ENCODE results near the gene GOSR1.
"Not testable (repeated sequence)": the region's sequence is repeated elsewhere in the genome, so short reads cannot be mapped to it uniquely, and the experiment has no call there.

GOSR1 gene

DNA sequence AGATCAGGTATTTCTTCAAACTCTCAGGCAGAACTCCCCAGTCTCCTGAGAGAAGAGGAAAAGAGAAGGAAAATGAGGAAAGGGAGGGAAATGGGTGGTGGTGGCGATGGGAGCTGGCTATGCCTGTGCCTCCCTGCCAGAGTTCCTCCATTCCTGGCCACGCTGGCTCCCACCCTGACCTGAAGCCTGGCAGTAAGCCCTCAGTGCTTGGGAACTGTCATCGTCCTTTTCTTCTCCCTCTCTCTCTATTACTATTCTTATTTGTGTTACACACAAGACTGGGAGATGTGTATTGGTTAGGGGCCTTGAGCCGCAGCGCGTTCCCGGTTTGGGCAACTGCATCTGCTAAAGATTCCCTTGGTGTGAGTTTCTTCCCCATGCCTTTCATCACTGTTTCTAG, 44.6 kb downstream of the GOSR1 start:
- no peaks in the 10 kb centered on the region for H3K27me3 ChIP-seq (ENCODE audit: control insufficient read depth, insufficient read depth, low read length, poor library complexity, severe bottlenecking)
- H3K36me3 ChIP-seq (ENCODE audit: control insufficient read depth, insufficient read depth, low read length) = peaks cover 22% of the 10 kb centered on the region
- H3K27ac ChIP-seq (ENCODE audit: insufficient read depth, low read depth, low read length, poor library complexity, severe bottlenecking) = no peak overlapping the region
- WGBS, 2 experiments = 90 to 98% methylated on average over 6 to 7 of the region's 7 CpGs
- no peak overlapping the region for H3K4me3 ChIP-seq (ENCODE audit: insufficient read depth, low read depth, low read length)
- no peaks in the 10 kb centered on the region for H3K9me3 ChIP-seq (ENCODE audit: control insufficient read depth, low read length)
- H3K4me1 ChIP-seq (ENCODE audit: control insufficient read depth, insufficient read depth, low read length) = no peaks in the 10 kb centered on the region

DNA sequence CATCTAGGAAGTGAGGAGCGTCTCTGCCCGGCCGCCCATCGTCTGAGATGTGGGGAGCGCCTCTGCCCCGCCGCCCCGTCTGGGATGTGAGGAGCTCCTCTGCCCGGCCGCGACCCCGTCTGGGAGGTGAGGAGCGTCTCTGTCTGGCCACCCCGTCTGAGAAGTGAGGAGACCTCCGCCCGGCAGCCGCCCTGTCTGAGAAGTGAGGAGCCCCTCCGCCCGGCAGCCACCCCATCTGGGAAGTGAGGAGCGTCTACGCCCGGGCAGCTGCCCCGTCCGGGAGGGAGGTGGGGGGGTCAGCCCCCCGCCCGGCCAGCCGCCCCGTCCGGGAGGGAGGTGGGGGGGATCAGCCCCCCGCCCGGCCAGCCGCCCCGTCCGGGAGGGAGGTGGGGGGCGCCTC, 46.0 kb downstream of the GOSR1 start:
- H3K9me3 ChIP-seq (ENCODE audit: control insufficient read depth, low read length); H3K27me3 ChIP-seq (ENCODE audit: control insufficient read depth, insufficient read depth, low read length, poor library complexity, severe bottlenecking); H3K4me3 ChIP-seq (ENCODE audit: insufficient read depth, low read depth, low read length); H3K4me1 ChIP-seq (ENCODE audit: control insufficient read depth, insufficient read depth, low read length); H3K27ac ChIP-seq (ENCODE audit: insufficient read depth, low read depth, low read length, poor library complexity, severe bottlenecking): not testable (repeated sequence)
- WGBS, 2 experiments = 97% methylated on average over 34 to 35 of the region's 35 CpGs
- H3K36me3 ChIP-seq (ENCODE audit: control insufficient read depth, insufficient read depth, low read length) = peaks cover 22% of the 10 kb centered on the region

- H3K4me1 ChIP-seq (ENCODE audit: control insufficient read depth, insufficient read depth, low read length) = no peaks in the 10 kb centered on the region
- H3K4me3 ChIP-seq (ENCODE audit: insufficient read depth, low read depth, low read length) = no peak overlapping the region
- no peak overlapping the region for H3K27ac ChIP-seq (ENCODE audit: insufficient read depth, low read depth, low read length, poor library complexity, severe bottlenecking)
- H3K36me3 ChIP-seq (ENCODE audit: control insufficient read depth, insufficient read depth, low read length) = peaks cover 22% of the 10 kb centered on the region
- H3K27me3 ChIP-seq (ENCODE audit: control insufficient read depth, insufficient read depth, low read length, poor library complexity, severe bottlenecking) = no peaks in the 10 kb centered on the region
- 92 to 95% methylated on average over 3 of the region's 3 CpGs for WGBS, 2 experiments
- H3K9me3 ChIP-seq (ENCODE audit: control insufficient read depth, low read length) = no peaks in the 10 kb centered on the region
These were observed 47.6 kb downstream of the GOSR1 start for GRCh38 chr17:30524847-30525246.

- no peaks in the 10 kb centered on the region for H3K9me3 ChIP-seq (ENCODE audit: control insufficient read depth, low read length)
- H3K27ac ChIP-seq (ENCODE audit: insufficient read depth, low read depth, low read length, poor library complexity, severe bottlenecking) = no peak overlapping the region
- no peaks in the 10 kb centered on the region for H3K4me1 ChIP-seq (ENCODE audit: control insufficient read depth, insufficient read depth, low read length)
- 96% methylated on average over 2 of the region's 2 CpGs for WGBS, 2 experiments
- no peaks in the 10 kb centered on the region for H3K27me3 ChIP-seq (ENCODE audit: control insufficient read depth, insufficient read depth, low read length, poor library complexity, severe bottlenecking)
- H3K36me3 ChIP-seq (ENCODE audit: control insufficient read depth, insufficient read depth, low read length) = peaks cover 15% of the 10 kb centered on the region
- H3K4me3 ChIP-seq (ENCODE audit: insufficient read depth, low read depth, low read length) = no peak overlapping the region
These were observed 49.2 kb downstream of the GOSR1 start for GRCh38 chr17:30526401-30526800.

DNA sequence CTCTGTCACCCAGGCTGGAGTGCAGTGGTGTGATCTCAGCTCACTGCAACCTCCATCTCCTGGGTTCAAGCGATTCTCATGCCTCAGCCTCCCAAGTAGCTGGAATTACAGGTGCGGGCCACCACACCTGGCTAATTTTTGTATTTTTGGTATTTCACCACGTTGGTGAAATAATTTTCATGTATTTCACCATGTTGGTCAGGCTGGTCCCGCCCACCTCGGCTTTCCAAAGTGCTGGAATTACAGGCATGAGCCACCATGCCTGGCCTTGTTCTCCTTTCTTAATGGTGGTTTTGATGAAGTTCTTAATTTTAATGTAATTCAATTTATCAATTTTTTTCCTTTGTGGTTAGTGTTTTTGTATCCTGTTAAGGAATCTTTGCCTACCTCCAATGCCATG, 51.5 kb downstream of the GOSR1 start:
- not testable (repeated sequence) for H3K4me3 ChIP-seq (ENCODE audit: insufficient read depth, low read depth, low read length); H3K9me3 ChIP-seq (ENCODE audit: control insufficient read depth, low read length); H3K27me3 ChIP-seq (ENCODE audit: control insufficient read depth, insufficient read depth, low read length, poor library complexity, severe bottlenecking); H3K27ac ChIP-seq (ENCODE audit: insufficient read depth, low read depth, low read length, poor library complexity, severe bottlenecking); H3K36me3 ChIP-seq (ENCODE audit: control insufficient read depth, insufficient read depth, low read length); H3K4me1 ChIP-seq (ENCODE audit: control insufficient read depth, insufficient read depth, low read length)
- WGBS, 2 experiments = 90 to 93% methylated on average over 5 of the region's 5 CpGs

DNA sequence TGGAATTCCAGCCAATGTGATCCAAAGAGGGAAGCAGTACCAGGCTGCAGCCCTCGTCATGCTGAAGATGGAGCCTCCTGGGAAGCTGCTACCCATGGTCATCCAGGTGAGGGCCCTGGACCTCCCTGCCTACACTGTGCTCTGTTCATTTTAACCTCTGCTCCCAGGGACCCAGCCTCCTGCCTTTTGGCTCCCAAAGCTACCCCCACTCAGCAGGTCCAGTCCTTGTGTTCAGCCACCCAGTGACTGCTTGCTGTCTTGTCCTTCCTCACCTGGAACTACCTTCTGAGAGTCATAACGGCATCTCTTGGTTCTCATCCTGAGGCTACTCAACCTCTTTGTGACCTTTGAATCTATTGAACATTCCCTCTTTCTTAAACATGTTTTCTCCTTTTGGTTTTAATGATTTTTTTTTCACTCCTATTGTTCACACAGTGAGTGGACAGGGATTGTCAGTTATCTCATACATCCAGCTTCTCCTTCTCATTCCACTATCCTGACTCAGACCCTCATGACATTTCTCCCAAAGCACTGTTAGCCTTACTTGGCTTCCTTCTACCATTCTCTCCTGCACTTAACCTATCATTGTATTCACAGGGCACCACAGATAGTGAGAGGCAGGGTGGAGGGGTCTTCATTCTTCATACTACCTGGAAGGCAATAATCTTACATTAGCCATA, 53.3 kb downstream of the GOSR1 start:
- Histone ChIP-seq H3K27ac (ENCODE audit: insufficient read depth, low read depth, low read length, poor library complexity, severe bottlenecking) (no peak overlapping the region), H3K4me3 (ENCODE audit: insufficient read depth, low read depth, low read length) (no peak overlapping the region), H3K9me3 (ENCODE audit: control insufficient read depth, low read length) (no peaks in the 10 kb centered on the region), H3K27me3 (ENCODE audit: control insufficient read depth, insufficient read depth, low read length, poor library complexity, severe bottlenecking) (no peaks in the 10 kb centered on the region), H3K36me3 (ENCODE audit: control insufficient read depth, insufficient read depth, low read length) (no peaks in the 10 kb centered on the region), H3K4me1 (ENCODE audit: control insufficient read depth, insufficient read depth, low read length) (no peaks in the 10 kb centered on the region)
- 91 to 93% methylated on average over 2 of the region's 2 CpGs for WGBS, 2 experiments

DNA sequence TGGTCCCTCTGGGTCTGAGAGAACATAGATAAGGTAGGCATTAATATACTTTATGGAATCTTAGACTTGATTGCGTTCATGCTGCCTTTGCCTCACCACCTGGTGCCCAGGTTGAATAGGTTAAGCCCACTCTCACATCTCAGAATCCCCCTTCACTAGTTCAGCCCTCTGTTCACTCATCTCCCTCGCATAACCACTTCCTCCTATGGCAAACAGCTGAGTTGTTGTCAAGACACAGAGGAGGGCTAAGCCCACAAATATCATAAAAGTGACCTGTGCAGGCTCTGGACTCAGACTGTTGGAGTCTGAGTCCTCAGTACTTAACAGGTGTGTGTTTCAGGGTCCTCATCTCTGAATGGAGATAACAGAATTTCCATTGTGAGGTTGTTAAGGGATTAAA, 55.7 kb downstream of the GOSR1 start:
- 85 to 98% methylated on average over 2 of the region's 2 CpGs for WGBS, 2 experiments
- Histone ChIP-seq H3K9me3 (ENCODE audit: control insufficient read depth, low read length) (no peaks in the 10 kb centered on the region), H3K4me3 (ENCODE audit: insufficient read depth, low read depth, low read length) (no peak overlapping the region), H3K27ac (ENCODE audit: insufficient read depth, low read depth, low read length, poor library complexity, severe bottlenecking) (no peak overlapping the region), H3K36me3 (ENCODE audit: control insufficient read depth, insufficient read depth, low read length) (no peaks in the 10 kb centered on the region), H3K27me3 (ENCODE audit: control insufficient read depth, insufficient read depth, low read length, poor library complexity, severe bottlenecking) (no peaks in the 10 kb centered on the region), H3K4me1 (ENCODE audit: control insufficient read depth, insufficient read depth, low read length) (no peaks in the 10 kb centered on the region)

DNA sequence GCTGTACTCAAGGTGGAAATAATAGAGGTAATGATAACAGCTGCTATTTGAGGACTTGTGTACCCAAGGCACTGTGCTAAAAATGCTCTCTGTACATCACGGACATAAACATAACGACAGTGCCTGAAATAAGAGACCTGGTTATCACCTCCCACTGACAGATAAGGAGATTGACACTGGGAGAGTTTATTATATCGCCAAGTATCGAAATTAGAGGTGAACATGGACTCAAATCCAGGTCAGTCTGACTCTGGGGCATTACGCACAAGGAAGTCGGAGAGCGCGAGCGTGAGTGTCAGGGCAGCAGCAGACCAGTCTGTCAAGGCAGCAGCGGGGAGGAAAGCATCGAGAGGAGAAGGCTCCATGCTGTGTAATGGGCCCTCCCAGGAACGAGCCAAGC, 57.1 kb downstream of the GOSR1 start:
- H3K4me1 ChIP-seq (ENCODE audit: control insufficient read depth, insufficient read depth, low read length) = no peaks in the 10 kb centered on the region
- no peak overlapping the region for H3K4me3 ChIP-seq (ENCODE audit: insufficient read depth, low read depth, low read length)
- 91 to 95% methylated on average over 12 of the region's 12 CpGs for WGBS, 2 experiments
- H3K27ac ChIP-seq (ENCODE audit: insufficient read depth, low read depth, low read length, poor library complexity, severe bottlenecking) = no peak overlapping the region
- no peaks in the 10 kb centered on the region for H3K9me3 ChIP-seq (ENCODE audit: control insufficient read depth, low read length)
- no peaks in the 10 kb centered on the region for H3K27me3 ChIP-seq (ENCODE audit: control insufficient read depth, insufficient read depth, low read length, poor library complexity, severe bottlenecking)
- no peaks in the 10 kb centered on the region for H3K36me3 ChIP-seq (ENCODE audit: control insufficient read depth, insufficient read depth, low read length)

DNA sequence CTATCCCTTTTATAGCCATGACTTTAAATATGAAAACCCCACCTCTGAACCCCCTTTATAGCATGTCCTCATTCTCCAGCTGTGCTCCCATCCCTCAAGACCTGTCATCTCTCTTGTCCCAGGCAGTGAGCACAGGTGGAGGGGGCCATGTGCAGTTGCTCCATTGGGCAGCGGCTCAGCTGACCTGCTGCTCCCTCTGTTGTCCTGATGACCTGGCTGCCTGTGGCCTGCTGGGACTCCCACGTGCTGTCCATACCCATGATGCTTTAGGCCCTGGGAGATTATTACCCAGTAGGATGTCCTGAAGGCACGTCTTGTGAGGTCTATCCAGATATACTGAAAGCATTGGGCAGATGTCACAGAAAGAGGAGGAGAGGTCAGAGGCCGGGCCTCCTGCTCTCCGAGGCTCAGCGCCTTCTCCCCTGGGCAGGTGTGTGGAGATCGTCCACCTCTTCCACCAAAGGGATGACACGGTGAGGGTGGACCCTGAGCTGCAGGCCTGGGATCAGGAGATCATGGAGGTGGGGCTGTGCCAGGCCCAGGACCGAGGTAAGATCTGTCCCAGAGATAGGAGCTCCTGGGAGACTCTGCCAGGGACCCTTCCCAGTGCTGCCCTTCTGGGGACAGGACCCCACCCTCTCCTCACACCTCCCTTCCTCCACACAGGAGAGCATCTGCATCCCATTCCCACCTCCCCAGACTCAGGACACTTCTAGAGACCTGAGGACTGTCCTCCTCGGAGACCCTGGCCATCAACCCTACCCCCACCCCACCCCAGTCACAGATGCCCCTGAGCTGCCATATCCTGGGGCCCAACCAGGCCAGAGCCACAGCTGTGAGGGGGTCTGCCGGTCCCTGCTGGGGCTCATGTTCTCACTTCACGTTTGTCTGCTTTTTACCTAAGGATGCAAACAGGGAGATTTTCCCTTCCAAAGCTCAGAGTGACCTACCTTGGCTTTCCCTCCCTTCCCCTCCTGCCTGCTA, 58.0 kb downstream of the GOSR1 start:
- WGBS, 2 experiments = 90 to 93% methylated on average over 12 of the region's 12 CpGs
- no peaks in the 10 kb centered on the region for H3K27me3 ChIP-seq (ENCODE audit: control insufficient read depth, insufficient read depth, low read length, poor library complexity, severe bottlenecking)
- H3K27ac ChIP-seq (ENCODE audit: insufficient read depth, low read depth, low read length, poor library complexity, severe bottlenecking) = no peak overlapping the region

DNA sequence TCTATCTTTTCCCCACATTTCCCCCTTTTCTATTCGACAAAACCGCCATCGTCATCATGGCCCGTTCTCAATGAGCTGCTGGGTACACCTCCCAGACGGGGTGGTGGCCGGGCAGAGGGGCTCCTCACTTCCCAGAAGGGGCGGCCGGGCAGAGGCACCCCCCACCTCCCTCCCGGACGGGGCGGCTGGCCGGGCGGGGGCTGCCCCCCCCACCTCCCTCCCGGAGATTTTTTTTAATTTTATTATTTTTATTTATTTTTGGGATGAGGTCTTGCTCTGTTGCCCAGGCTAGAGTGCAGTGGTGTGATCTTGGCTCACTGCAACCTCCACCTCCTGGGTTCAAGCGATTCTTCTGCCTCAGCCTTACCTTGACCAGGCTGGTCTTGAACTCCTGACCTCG, 59.6 kb downstream of the GOSR1 start:
- not testable (repeated sequence) for H3K27ac ChIP-seq (ENCODE audit: insufficient read depth, low read depth, low read length, poor library complexity, severe bottlenecking); H3K4me3 ChIP-seq (ENCODE audit: insufficient read depth, low read depth, low read length); H3K36me3 ChIP-seq (ENCODE audit: control insufficient read depth, insufficient read depth, low read length); H3K27me3 ChIP-seq (ENCODE audit: control insufficient read depth, insufficient read depth, low read length, poor library complexity, severe bottlenecking); H3K9me3 ChIP-seq (ENCODE audit: control insufficient read depth, low read length); H3K4me1 ChIP-seq (ENCODE audit: control insufficient read depth, insufficient read depth, low read length)
- WGBS, 2 experiments = 91 to 96% methylated on average over 10 to 16 of the region's 16 CpGs

More for the DNA sequence above, 58.0 kb downstream of the GOSR1 start:
- no peak overlapping the region for H3K4me3 ChIP-seq (ENCODE audit: insufficient read depth, low read depth, low read length)
- no peaks in the 10 kb centered on the region for H3K4me1 ChIP-seq (ENCODE audit: control insufficient read depth, insufficient read depth, low read length)
- H3K36me3 ChIP-seq (ENCODE audit: control insufficient read depth, insufficient read depth, low read length) = no peaks in the 10 kb centered on the region
- H3K9me3 ChIP-seq (ENCODE audit: control insufficient read depth, low read length) = no peaks in the 10 kb centered on the region
